HFFc6 (cell line): ENCODE data around the gene ASPN. TPM values are rescaled to one million over a fixed set of nuclear protein-coding genes. Genes with fewer than 3 reads are reported as not detected.

Source experiments
- DNase-seq: peaks from one replicate; pipeline ENCODE4 v3.0.0-alpha.2; 2018
- H3K27ac Mint-ChIP-seq: 2 replicates; pipeline ENCODE4 v1.8.0; 2020; ENCODE audit warnings: mild to moderate bottlenecking, mixed read lengths
- H3K27me3 Mint-ChIP-seq: 2 replicates; pipeline ENCODE4 v1.8.0; 2021; ENCODE audit warnings: mild to moderate bottlenecking, moderate library complexity, mixed read lengths; ENCODE audit not compliant: insufficient read depth
- H3K36me3 Mint-ChIP-seq: 2 replicates; pipeline ENCODE4 v1.8.0; 2021; ENCODE audit warnings: low read depth, mixed read lengths
- H3K4me1 Mint-ChIP-seq: 2 replicates; pipeline ENCODE4 v1.8.0; 2020; ENCODE audit warnings: low read depth, mixed read lengths
- H3K4me3 Mint-ChIP-seq: 2 replicates; pipeline ENCODE4 v1.8.0; 2020; ENCODE audit warnings: mild to moderate bottlenecking, moderate library complexity, mixed read lengths
- H3K9me3 Mint-ChIP-seq: 2 replicates; pipeline ENCODE4 v1.8.0; 2020; ENCODE audit warnings: mild to moderate bottlenecking, mixed read lengths
- long read RNA-seq: library from polyadenylated mRNA; unstranded; transcript quantifications from one replicate; pipeline ENCODE4 v2.0.0, GENCODE V29; 2019
- total RNA-seq, 6 experiments: library from RNA; stranded (reverse); fragmentation: NEBNext Ultra II Directional; extraction: Animal tissue kit (Norgen Biotek cat#: 25700); gene quantifications; 2 replicates in 1 of 6; 3 replicates in 5 of 6; pipeline ENCODE4 v1.2.3, GENCODE V29; 2021
- TF ChIP-seq, protein P1 (sequence below): fragments of 200-600 bp; sonication (generic); IDR thresholded peaks from 2 replicates; pipeline ENCODE4 v1.5.0; 2021; ENCODE audit warnings: antibody characterized with exemption, mild to moderate bottlenecking

Gene ASPN
- 1 to 10 TPM; 4.0 to 6.7 (median 4.6) TPM for total RNA-seq
- long read RNA-seq, transcript ASPN-202 (8 exons, 2,470 nt), result major isoform, 9 of 15 reads
- long read RNA-seq, partial matches to known transcripts, result 3 of 15 reads
- long read RNA-seq, other reads (novel, unspliced or antisense), result 2 of 15 reads

DNA sequence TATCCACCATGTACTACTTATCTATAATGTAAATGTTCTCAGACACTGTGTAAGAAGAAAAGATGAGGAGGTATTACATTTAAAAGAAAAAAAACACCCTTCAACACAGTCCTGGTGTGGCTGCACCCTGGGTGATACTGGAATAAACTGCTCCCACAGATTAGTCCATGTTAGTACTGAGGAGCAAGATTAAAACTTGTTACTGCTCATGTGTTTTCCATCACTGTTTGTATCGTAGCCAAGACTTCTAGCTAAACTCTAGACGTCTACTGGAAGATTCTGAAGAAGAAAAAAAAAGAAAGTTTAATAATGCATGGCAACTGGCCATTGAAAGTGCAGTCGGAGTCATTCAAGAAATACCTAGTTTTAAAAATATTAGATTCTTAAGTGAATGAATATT lies at the start of gene ASPN:
ASPN (minus strand) TSS at position 178 of the 400 bp plus-strand sequence.
- peak within 1 kb of the TSS; percentile 75 for H3K4me3 Mint-ChIP-seq

GRCh38 chr9:92530893-92531292 lies 48.6 kb upstream of the ASPN start:
- TF ChIP-seq, protein P1, sequence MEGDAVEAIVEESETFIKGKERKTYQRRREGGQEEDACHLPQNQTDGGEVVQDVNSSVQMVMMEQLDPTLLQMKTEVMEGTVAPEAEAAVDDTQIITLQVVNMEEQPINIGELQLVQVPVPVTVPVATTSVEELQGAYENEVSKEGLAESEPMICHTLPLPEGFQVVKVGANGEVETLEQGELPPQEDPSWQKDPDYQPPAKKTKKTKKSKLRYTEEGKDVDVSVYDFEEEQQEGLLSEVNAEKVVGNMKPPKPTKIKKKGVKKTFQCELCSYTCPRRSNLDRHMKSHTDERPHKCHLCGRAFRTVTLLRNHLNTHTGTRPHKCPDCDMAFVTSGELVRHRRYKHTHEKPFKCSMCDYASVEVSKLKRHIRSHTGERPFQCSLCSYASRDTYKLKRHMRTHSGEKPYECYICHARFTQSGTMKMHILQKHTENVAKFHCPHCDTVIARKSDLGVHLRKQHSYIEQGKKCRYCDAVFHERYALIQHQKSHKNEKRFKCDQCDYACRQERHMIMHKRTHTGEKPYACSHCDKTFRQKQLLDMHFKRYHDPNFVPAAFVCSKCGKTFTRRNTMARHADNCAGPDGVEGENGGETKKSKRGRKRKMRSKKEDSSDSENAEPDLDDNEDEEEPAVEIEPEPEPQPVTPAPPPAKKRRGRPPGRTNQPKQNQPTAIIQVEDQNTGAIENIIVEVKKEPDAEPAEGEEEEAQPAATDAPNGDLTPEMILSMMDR, result no peak
- H3K4me1 Mint-ChIP-seq, result peaks cover 17% of the 10 kb centered on the region
- H3K27me3 Mint-ChIP-seq, result no peaks in the 10 kb centered on the region; the same call in 1 of the 2 replicates
- DNase-seq, result no peak
- no peaks in the 10 kb centered on the region for H3K9me3 Mint-ChIP-seq
- H3K36me3 Mint-ChIP-seq, result no peaks in the 10 kb centered on the region
- H3K4me3 Mint-ChIP-seq, result no peak overlapping the region
- H3K27ac Mint-ChIP-seq, result no peak overlapping the region

More for the DNA sequence above, at the start of gene ASPN:
- DNase-seq, result peak; percentile 52
- TF ChIP-seq, protein P1, result no peak
- peaks cover 58% of the 10 kb centered on the region for H3K4me1 Mint-ChIP-seq
- H3K27me3 Mint-ChIP-seq, result no peaks in the 10 kb centered on the region
- H3K9me3 Mint-ChIP-seq, result no peaks in the 10 kb centered on the region
- H3K27ac Mint-ChIP-seq, result peak within 1 kb of the TSS; percentile 82
- no peaks in the 10 kb centered on the region for H3K36me3 Mint-ChIP-seq

DNA sequence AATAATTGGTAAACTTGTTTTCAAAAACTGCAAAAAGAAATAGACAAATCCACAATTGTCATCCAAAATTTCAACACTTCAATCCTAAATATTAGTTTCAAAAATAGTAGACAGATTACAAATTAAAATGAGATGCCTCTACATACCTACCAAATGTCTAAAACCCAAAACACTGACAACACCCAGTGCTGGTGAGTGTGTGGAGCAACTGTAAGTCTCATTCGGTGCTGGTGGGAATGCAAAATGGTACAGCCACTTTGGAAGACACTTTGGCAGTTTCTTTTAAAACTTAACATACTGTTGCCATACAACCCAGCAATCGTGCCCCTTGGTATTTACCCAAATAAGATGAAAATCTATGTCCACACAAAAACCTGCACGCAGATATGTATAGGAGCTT lies 46.8 kb upstream of the ASPN start:
- no peak overlapping the region for H3K4me3 Mint-ChIP-seq
- no peaks in the 10 kb centered on the region for H3K36me3 Mint-ChIP-seq
- H3K4me1 Mint-ChIP-seq, result peaks cover 2% of the 10 kb centered on the region; the same call in 1 of the 2 replicates
- H3K27ac Mint-ChIP-seq, result no peak overlapping the region
- no peaks in the 10 kb centered on the region; the same call in 1 of the 2 replicates for H3K27me3 Mint-ChIP-seq
- TF ChIP-seq, protein P1, result no peak
- no peak for DNase-seq
- no peaks in the 10 kb centered on the region for H3K9me3 Mint-ChIP-seq

GRCh38 chr9:92528522-92528849 lies 46.2 kb upstream of the ASPN start:
- H3K9me3 Mint-ChIP-seq, result no peaks in the 10 kb centered on the region

DNA sequence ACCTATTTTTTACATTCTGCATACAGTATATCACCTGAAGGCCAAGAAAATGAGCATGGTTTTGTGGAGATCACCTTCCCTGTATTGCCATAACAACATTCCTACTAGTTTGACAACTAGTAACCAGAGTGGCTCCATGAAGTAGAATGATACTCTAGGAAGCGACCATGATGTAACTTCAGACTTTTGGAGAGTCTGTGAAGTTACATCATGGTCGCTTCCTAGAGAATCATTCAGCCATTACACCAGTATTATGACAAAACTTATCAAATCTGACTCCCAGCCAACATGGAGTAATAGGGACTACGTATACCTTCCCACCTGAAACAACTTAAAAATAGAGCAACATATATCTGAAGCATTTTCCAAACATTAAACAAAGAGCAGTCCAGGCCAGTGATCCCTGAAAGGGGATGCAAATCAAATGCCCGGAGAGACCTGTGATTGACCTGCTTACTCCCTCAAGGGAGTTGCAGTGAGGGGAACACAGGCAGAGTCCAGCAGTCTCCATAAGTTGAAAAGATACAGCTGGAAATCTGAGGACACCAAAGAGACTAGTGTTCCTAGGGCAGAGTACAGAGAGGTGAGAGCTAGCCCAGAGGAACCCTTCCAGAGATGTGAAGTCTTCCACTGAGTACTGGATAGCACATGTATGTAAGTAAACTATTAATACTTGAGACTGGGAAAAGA lies 45.7 kb upstream of the ASPN start:
- Mint-ChIP-seq H3K27ac (no peak overlapping the region), H3K36me3 (no peaks in the 10 kb centered on the region), H3K27me3 (no peaks in the 10 kb centered on the region; the same call in 1 of the 2 replicates), H3K4me3 (no peak overlapping the region), H3K9me3 (no peaks in the 10 kb centered on the region), H3K4me1 (no peaks in the 10 kb centered on the region)
- TF ChIP-seq, protein P1, result no peak
- no peak for DNase-seq

More at GRCh38 chr9:92528522-92528849, 46.2 kb upstream of the ASPN start:
- TF ChIP-seq, protein P1, result no peak
- Mint-ChIP-seq H3K27ac (no peak overlapping the region), H3K36me3 (no peaks in the 10 kb centered on the region), H3K4me1 (no peaks in the 10 kb centered on the region), H3K27me3 (no peaks in the 10 kb centered on the region; the same call in 1 of the 2 replicates), H3K4me3 (no peak overlapping the region)
- DNase-seq, result no peak
